Effector CD4-positive, alpha-beta T cell (primary cell): ENCODE data around the gene CNTNAP5.

Experiments used
- DNase-seq: peaks from one replicate; pipeline ENCODE4 v3.0.0-alpha.2; 2020

Gene CNTNAP5

DNA sequence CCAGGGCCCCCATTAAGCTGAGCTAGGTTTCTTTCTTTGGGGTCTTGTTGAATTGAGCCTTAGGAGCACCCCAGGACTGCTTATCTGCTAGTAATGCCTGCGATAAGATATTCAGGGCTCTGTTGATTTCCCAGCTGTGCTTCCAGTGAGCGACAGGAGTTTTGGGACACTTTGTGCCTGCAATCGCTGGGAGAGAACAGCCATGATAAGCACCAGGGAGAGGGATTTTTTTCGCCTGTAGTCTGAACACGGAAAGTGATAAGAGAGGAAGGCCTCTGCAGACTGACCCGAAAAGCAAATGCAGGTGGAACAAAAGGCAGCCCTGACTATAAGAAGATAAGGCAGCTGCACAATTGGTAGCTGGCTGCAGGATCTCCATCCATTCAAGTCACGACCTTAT is 244.3 kb downstream of the CNTNAP5 start:
- no peak for DNase-seq

DNA sequence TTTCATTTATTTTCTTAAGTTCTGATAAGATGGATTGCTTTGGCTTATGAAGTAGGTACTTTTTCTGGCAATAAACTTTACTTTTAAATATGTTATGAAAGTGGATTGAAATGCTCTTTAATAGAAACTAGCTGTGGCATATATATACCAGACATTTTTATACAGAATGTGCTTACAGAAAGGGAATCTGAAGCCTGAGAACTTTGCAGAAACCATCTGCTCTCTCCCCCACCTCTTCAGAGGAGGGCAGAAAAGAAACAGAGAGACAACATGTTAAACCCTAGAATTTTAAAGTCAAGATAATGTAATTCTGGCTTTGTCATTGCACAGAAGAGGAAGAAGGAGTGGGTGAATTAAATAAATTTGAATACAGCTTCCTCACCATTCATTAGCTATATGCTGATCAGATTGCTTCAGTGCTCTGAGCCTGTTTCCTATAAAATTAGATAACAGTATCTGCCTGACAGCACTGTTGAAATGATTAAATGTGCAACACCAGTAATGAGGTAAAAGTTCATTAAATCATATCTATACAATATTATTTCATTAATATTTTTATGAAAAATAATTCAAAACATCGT is 247.3 kb downstream of the CNTNAP5 start:
- no peak for DNase-seq

DNA sequence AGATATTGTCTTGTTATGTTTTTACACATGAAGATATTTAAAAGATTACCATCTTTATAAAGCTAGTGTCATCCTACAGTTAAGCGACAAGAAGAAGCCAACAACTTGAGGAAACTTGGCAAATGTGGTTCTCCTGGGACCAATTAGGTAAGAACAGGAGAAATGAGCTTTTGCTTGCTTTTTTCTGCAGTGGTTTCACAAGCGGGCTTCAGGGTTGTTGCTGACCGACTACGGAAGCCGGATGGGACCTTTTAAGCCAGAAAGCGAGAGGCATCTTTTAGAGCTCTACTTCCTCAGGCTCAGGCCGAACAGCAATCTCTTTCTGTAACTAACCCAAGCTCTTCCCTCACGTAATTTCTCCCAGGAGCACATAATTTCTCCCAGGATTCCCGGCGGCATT is 256.5 kb downstream of the CNTNAP5 start:
- DNase-seq: no peak

DNA sequence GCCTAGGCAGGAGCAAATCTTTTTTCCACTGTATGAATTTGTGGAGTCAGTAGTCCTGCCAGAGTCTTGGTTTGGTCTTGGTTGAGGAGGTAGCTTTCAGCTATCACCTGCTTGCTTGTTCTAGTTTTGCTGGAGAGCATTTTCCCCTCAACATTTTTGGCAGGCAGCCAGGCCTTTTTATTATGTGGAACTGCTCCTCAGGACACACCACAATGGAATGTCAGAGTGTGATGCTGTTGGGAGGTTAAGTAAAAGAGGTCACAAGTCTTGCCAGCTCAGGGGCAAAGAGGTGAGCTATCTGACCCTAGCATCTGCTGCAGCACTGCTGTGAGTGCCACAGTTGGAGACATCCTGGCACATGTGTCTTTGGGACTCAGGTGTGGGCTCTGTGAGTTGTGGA is 258.0 kb downstream of the CNTNAP5 start:
- DNase-seq: no peak

DNA sequence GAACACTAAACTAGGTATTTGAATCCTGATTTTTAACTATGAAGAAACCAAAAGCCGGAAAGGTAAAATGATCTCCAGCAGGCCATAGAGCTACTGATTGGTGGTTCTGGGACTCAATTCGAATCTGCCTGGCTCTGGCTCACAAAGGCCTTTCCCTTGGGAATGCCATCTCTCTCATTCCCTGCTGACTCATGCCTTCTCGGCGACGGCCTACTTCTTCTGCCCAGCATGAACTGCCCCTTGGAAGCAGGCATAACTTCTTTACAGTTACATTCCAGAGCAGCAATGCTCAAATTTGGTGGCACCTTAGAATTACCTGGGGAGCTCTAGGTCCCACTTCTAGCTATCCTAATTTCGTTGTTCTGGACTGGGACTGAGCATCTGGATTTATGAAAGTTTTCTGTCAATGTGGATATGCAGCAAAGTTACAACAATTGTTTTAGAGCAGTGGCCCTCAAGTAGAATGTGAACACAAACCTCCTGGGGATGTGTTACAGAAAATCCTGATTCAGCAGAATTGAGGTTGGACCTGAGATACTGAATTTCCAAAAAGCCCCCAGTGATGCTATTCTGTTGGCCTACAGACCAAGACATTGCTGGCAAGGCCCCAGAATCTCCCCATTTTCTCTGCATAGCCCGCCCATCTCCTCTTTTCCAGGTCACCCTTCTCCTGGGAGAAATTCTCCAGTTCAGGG is 261.1 kb downstream of the CNTNAP5 start:
- DNase-seq: no peak

DNA sequence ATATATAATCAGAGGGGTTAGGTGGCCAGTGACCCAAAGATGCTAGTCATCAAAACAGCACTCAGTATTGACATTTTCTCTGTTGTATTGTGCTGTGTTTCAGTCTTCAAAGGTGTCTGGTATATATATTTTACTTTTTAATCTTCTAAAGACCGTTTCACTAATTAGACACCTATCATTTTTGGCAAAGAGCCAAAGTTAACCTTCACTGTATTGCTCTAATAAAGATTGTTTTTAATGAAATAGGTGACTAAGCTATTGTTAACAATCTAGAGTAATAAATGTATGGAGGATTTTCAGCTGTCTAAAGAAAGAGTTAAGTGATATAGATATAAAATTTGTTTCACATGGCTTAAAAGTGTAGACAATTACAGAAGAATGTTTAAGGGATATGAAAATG is 264.0 kb downstream of the CNTNAP5 start:
- DNase-seq: no peak

DNA sequence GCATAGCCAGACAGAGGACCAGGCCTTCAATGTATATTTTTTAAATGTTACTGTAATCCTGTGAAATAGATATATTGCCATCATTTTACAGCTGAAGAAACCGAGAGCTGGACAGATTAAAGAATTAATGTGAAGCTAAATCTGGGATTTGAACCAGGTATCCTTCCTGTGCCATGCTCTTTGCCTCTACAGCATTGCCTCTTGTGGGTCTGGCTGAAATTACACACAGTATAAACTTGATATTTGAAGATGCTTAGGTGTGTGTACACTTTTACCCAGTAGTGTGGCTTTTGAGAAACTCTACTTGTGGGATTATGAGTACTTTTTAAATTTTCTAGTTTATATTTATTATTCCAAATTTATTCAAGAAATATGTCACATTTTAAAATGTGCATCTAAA is 264.5 kb downstream of the CNTNAP5 start:
- no peak for DNase-seq

DNA sequence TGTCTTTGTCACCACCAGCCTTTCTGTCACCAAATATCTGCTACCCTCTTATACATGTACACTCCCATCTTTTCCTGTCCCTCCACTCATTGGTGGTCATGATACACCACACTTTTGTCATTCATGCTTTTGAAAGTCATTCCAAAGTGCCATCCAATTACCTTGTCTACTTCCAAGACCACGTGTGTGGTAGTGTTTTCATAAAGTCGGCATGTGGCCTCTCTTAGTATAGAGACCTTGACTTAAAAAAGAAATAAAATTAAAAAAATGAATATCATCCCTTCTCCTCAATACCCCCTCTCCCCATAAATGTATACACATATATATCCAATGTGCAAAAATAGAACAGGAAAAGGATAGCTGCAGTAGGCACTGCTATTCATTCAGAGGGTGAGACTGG is 271.4 kb downstream of the CNTNAP5 start:
- no peak for DNase-seq

DNA sequence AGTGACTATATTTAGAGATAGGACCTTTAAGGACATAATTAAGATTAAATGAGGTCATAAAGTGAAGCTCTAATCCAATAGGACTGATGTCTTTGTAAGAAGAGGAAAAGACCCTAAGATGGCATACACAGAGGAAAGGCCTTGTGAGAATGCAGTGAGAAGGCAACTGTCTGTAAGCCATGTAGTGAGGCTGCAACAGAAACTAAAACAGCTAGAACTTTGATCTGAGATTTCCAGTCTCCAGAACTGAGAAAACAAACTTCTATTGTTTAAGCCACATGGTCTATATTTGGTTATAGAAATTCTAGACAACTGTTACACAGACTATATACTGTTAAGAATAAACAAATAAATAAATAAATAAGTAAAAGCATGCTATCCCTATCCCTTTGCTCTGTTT is 276.8 kb downstream of the CNTNAP5 start:
- no peak for DNase-seq

DNA sequence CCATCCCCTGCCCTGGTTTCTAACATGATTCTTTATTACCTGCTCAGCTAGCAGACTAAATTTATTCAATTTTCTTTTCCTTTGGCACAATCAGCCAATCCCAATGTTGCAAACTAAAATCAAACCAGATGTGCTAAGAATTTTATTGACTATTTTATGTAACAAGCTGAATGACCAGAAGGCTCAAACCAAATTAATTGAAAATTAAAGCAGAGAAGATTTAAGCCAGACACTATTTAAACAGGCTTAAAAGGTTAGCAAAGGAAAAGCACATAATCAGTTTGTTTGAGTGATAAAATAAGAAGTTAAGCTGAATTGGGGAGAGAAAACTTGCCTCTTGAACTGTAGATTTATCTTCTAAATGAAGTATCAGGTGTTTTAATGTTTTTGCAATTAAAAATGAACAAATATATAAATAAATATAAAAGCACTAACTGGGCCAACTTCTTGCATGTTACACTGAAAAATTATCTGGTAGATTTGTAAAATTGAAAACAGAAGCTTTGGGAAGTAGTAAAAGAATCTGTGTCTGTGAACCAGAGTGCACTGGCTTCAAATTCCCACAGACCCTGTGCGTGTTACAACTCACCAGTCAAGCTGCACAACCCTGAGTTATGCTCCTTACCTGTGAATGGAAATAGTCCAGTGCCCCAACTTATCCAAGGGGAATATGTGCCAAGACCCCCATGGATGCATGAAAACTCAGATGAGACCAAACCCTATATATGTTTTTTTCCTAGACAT is 283.4 kb downstream of the CNTNAP5 start:
- DNase-seq: no peak

DNA sequence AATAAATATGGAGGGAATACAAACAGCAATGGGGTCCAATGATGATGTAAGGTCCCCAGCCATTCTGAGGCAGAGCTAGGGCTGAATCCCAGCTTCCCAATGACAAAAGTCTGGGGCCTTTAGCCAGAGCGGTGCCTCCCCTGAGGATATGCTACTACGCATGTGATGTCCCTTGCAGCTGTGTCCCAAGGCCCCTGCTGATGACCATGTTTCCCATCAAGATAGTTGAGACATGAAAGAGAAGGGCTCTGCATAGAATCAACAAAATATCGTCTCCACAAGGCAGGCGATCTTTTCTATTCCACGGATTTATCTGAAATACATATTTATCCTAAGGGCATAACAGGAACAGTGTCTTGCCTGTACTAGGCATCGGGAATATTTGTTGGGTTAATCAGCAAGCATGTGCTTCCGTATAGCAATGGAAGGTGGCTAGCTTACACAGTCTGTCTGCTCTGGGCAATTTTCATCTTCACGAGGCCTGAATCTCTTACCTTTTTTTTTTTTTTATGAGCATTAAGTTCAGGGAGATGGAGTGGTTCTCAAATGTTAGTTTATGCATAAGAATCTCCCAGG is 284.6 kb downstream of the CNTNAP5 start:
- no peak for DNase-seq

DNA sequence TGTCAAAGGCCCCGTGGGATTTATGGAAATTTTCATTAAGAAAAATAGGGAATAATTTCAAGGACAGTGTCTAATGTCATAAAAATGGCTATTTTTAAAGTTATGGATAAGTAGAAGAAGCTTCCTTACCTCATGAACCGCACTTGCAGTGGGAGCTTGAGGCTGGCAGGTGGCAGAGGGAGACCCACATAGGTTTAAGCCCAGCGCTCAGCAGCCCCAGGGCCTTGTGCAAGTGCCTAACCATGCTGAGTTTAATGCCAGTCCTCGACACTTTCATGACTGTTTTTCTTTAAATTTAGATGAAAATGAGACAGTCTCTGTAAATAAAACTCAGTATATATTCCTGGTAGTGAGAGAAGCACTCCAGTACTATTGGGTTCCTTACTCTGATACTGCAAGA is 285.6 kb downstream of the CNTNAP5 start:
- DNase-seq: no peak

DNA sequence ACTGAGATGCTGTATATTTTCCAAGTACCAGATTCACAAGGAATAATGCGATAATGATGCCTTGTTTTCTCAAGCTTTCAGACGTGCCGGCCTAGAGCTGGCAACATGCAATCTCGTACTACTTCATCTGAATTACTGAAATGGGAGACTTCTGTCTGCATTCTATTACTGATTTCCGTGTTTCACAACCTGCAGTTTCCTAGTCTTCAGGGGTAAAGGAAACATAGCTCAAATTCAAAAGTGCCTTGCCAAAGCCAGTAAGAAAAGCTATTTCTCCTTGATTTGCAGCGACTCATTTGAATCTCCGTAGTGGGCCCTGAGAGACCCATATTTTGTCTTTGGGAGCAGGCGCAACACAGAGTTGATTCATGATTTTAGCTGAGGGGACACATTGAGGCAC is 289.0 kb downstream of the CNTNAP5 start:
- DNase-seq: no peak

DNA sequence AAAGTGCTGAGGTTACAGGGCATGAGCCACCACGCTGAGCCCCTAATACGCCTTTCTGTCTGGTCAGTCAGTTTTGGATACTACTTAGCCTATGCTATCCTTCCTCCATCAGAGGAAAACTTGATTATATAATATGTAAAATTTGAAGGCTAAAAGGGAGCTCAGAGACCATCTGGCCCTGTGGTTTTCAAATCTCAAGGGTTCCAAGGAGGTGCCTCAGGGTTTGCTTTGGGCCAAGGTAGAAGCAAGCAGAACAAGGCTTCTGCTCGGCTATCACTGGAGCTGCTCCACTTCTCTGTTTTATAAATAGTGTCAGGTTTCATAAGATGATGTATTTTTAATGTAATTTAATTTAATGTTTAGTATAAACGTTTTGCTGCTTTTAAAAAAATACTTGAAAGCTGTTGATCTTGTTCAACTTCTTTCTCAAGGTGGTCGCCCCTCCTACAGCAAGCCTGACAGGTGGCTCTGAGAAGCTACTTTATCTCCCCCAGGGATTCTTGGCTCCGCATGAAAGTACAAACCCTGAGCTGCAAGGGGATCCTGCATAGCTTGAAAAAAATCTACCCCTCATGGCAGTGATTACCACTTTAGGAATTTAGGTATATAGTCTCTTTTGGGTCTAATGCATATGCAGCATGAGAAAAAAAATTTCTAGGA is 290.3 kb downstream of the CNTNAP5 start:
- DNase-seq: no peak

DNA sequence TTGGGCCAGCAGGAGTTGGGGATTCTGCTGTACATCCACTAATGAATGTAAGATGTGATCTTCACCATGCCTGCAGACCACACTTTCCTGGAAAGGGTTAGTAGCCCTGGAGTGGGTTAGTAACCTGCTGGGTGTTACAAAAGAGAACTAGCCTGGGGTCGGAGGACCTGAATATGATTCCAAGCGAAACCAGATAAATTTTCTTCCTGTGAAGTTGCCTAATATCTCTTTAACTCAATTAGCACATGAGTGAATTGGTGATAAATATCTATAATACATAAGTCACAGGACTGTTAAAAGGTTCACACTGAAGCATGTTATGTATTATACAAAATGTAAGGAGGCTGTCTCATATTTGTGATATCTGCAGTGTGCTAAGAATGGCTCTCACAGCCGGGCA is 291.0 kb downstream of the CNTNAP5 start:
- DNase-seq: no peak

DNA sequence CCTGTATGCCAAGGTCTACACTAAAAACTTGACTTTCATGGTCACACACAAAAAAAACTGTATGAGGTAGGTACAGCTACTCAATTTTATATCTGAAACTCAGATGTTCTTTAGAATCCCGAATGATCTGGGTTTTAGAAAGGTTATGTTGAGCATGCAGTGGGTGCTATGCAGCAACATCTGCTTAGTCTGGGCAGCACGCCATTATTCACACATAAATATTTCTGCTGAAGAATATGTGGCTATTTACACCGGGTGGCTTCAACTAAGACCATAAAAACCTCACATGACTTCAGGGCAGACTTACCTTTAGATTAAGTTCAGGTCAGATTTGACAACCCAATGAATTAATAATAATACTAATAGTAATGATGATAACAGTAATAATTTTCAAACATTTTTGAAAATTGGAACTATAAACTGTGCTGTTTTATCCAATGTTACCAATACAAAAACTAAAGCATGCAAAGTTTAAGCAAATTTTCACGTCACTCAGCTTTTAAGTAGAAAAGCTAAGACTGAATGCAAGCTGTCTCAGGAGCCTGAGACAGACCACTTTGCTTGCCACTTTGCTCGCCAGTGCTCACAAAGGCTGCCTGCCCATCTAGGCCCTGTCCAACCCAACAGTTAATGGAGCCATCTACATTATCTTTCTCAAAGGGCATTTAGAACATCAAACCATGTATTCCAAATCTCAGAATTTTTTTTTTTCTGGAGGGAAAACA is 292.0 kb downstream of the CNTNAP5 start:
- no peak for DNase-seq

DNA sequence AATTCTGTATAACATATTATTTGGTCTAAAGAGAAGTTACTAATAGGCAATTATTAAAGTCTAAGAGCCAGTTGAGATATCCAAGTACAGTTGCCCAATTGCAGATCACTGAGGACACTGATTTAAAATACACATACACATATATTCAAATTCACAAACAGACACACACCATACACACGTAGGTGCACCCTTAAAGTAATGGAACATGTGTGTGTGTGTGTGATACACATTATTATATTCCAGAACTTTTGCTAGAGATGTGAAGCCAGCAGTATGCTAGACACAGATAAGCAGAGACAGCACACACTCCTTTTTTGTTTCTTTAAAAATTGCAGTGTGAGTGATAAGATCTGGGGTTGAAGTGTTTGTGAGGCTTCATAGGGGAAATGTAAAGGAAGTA is 292.5 kb downstream of the CNTNAP5 start:
- no peak for DNase-seq

DNA sequence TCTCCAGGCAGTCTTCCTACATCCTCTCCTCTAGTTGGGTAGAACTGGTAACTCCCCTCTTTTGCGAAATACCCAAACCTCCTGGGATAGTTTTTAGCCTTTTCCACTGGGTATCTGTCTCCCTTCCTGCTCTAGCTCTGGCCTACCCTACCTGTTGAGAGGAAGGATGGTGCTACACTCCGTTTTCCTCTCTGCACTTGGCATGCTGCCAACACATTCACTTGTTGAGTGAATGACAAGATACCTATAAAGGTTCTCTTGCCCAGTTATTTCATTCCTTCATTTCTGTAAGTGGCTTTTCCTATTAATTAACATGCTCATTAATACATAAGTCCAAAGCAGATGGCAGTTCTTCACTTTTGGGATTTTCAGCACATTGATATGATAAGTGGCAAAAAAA is 293.8 kb downstream of the CNTNAP5 start:
- DNase-seq: no peak

DNA sequence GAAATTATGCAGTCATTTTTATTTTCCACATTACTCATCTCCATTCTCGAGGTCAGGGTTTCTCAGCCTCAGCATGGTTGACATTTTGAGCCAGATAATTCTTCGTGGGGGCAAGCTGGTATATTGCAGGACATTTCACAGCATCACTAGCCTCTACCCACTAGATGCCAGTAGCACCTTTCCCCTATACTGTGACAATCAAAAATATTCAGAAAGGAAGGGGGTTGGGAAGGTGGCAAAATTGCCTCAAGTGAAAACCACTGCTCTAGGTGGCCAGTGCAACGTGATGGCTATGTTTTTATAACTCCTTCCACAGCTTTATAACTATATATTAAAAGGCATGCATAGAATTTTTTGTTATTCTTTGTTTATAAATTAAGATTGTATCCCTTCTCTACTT is 294.5 kb downstream of the CNTNAP5 start:
- no peak for DNase-seq

DNA sequence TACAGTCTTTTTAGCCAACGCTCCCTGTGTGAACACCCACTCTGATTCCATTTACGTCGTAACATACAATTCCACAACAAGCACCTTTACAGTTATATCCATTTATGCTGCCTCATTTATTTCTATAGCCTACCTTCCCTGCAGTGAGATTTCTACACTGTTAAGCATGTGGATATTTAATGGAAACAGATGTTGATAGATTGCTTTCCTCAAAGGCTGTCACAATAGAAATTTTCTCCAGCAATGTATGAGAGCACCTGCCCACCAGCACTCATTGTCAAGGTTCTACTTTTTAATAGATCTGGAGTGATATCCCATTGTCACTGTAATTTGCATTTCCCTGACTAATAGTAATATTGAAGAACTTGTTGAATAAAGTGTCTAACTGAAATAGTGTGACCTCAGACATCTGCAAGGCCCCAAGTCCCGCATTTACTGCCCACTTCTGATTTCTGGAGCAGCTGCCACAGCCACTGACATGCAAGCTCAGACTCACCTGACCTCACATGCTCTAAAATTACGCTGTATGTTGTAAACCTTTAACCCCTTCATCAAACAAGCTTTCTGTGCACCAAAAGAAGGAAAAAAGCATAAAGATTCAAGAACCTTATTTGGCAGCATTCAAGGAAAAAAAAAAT is 295.1 kb downstream of the CNTNAP5 start:
- DNase-seq: no peak

DNA sequence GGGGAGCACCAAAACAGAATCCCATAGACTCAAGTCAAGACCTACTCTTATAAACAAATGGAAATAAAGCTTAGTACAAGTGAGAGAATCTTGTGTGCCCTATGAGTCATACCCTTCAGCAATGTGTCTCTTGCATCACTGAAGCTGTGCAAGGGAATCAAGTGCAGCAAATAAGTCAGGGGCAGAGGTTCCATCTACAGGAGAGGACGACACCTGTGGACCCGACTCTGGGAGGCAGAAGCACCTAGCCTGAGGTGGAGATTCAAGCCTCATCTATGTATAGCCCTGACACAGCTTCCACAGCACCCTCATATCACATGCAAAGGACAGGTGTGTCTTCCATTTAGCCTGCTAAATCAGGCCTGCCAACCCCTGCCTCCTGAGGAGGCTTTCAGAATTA is 298.2 kb downstream of the CNTNAP5 start:
- no peak for DNase-seq
